HepG2 (cell line): ENCODE measurements around the gene NPW. TPM values are rescaled to one million over a fixed set of nuclear protein-coding genes. Genes with fewer than 3 reads are reported as not detected.

Source experiments
- ATAC-seq: fragments of 200-7000 bp; cut with Tn5 transposase; 3 replicates; pipeline ENCODE4 v1.9.1; 2020; ENCODE audit warnings: mild to moderate bottlenecking, moderate library complexity
- BruUV-seq: library from RNA; stranded (reverse); fragments of 400-500 nt; replicated peaks from 2 replicates; lab custom pipeline; 2021; lab: Mats Ljungman, UMichigan
- CTCF ChIA-PET: fragments of 300-600 bp; formaldehyde crosslinking; extraction: SDS; loops from one replicate; lab custom pipeline; 2021; ENCODE audit warnings: low total read pairs, inconsistent platforms, low intra/inter-chr PET ratio; lab: Yijun Ruan, JAX
- POLR2A ChIA-PET: fragments of 350-600 bp; sonication (Branson Sonifier 250); formaldehyde crosslinking; loops from one replicate; lab custom pipeline; 2020; ENCODE audit warnings: antibody characterized with exemption, inconsistent platforms; lab: Yijun Ruan, JAX
- DNase-seq: peaks from one replicate; pipeline ENCODE4 v3.0.0-alpha.2; 2015; ENCODE audit warnings: low spot score
- FAIRE-seq: peaks from 3 replicates; lab custom pipeline; 2011; peaks lifted over from hg19 to GRCh38; lab: Jason Lieb, UNC
- H2AFZ ChIP-seq: one replicate; pipeline ENCODE4 v1.6.1; 2011; ENCODE audit warnings: low read length, inconsistent platforms
- H3K27ac ChIP-seq: fragments of 300-600 bp; 3 replicates; pipeline ENCODE4 v1.8.0; 2011; ENCODE audit warnings: mixed run types, mild to moderate bottlenecking, mixed read lengths, low read length, inconsistent platforms; ENCODE audit not compliant: insufficient read depth; ENCODE audit errors: extremely low read length
- H3K27me3 ChIP-seq, 2 experiments: fragments of 200-600 bp in 1 of 2; 2 replicates in 1 of 2; 3 replicates in 1 of 2; pipeline versions ENCODE4 v1.6.0 to v1.8.0; 2011; ENCODE audit warnings: low read length in 2 of 2, mild to moderate bottlenecking in 2 of 2, moderate library complexity in 2 of 2, inconsistent platforms in 1 of 2; ENCODE audit not compliant: insufficient read depth in 2 of 2, control insufficient read depth in 1 of 2
- H3K36me3 ChIP-seq, 2 experiments: fragments of 200-600 bp in 1 of 2; replicated peaks in 1 of 2; 2 replicates in 1 of 2; 3 replicates in 1 of 2; pipeline versions ENCODE4 v1.5.1 to v1.8.0; 2011; ENCODE audit warnings: low read length in 2 of 2, inconsistent platforms in 1 of 2; ENCODE audit not compliant: insufficient read depth in 2 of 2, control insufficient read depth in 1 of 2
- H3K4me1 ChIP-seq: 2 replicates; pipeline ENCODE4 v1.5.1; 2012; ENCODE audit warnings: low read length, inconsistent platforms; ENCODE audit not compliant: insufficient read depth
- H3K4me2 ChIP-seq: 2 replicates; pipeline ENCODE4 v1.6.0; 2011; ENCODE audit warnings: low read depth, low read length, inconsistent platforms
- H3K4me3 ChIP-seq, 3 experiments: fragments of 200-600 bp in 1 of 3; sonication (generic), shearing (Covaris generic) in 1 of 3; replicated peaks in 1 of 3; 2 replicates each; pipeline ENCODE4 v1.5.1; 2011 to 2016; ENCODE audit warnings: low read length in 3 of 3, inconsistent platforms in 2 of 3, low read depth in 2 of 3, mild to moderate bottlenecking in 2 of 3, control low read depth in 1 of 3, mixed read lengths in 1 of 3; ENCODE audit not compliant: insufficient read depth in 1 of 3
- H3K79me2 ChIP-seq: one replicate; pipeline ENCODE4 v1.6.1; 2011; ENCODE audit warnings: low read length, inconsistent platforms; ENCODE audit not compliant: insufficient read depth
- H3K9ac ChIP-seq: 2 replicates; pipeline ENCODE4 v1.6.0; 2011; ENCODE audit warnings: mild to moderate bottlenecking, low read depth, low read length, inconsistent platforms; ENCODE audit not compliant: insufficient read depth
- H3K9me3 ChIP-seq: 2 replicates; pipeline ENCODE4 v1.5.1; 2012; ENCODE audit warnings: mild to moderate bottlenecking, low read length
- H4K20me1 ChIP-seq: 2 replicates; pipeline ENCODE4 v1.6.0; 2011; ENCODE audit warnings: inconsistent platforms, mild to moderate bottlenecking, low read length, moderate library complexity; ENCODE audit not compliant: insufficient read depth
- ATF4 ChIP-seq, 2 experiments: fragments of 450-650 bp in 1 of 2; sonication (generic) in 1 of 2; formaldehyde crosslinking; IDR thresholded peaks; 2 replicates each; pipeline versions ENCODE4 v1.5.0 to v1.8.0; 2020 to 2022; ENCODE audit warnings: mild to moderate bottlenecking in 1 of 2, missing genetic modification reagents in 1 of 2
- BHLHE40 ChIP-seq: IDR thresholded peaks from 2 replicates; pipeline ENCODE4 v1.6.1; 2011; ENCODE audit warnings: low read length, improper control_type of control experiment
- CEBPB ChIP-seq: IDR thresholded peaks from 2 replicates; pipeline ENCODE4 v1.6.1; 2011; ENCODE audit warnings: low read depth, low read length, improper control_type of control experiment, borderline replicate concordance
- CREB1 ChIP-seq, 2 experiments: fragments of 450-650 bp in 1 of 2; IDR thresholded peaks; 2 replicates each; pipeline ENCODE4 v1.6.1; 2016 to 2017; ENCODE audit warnings: control low read depth in 1 of 2, mild to moderate bottlenecking in 1 of 2, missing compliant biosample characterization in 1 of 2, missing genetic modification characterization in 1 of 2
- ELF1 ChIP-seq: sonication (generic); formaldehyde crosslinking; IDR thresholded peaks from 2 replicates; pipeline ENCODE4 v1.4.0; 2020; ENCODE audit warnings: missing genetic modification reagents
- JUNB ChIP-seq: sonication (generic); formaldehyde crosslinking; IDR thresholded peaks from 2 replicates; pipeline ENCODE4 v1.8.0; 2022; ENCODE audit warnings: missing genetic modification reagents, mild to moderate bottlenecking, borderline replicate concordance
- KDM1A ChIP-seq: IDR thresholded peaks from 2 replicates; pipeline ENCODE4 v1.6.1; 2016; ENCODE audit warnings: missing compliant biosample characterization
- MAX ChIP-seq: IDR thresholded peaks from 2 replicates; pipeline ENCODE4 v1.6.1; 2012; ENCODE audit warnings: inconsistent platforms
- PAF1 ChIP-seq: IDR thresholded peaks from 2 replicates; pipeline ENCODE4 v1.6.1; 2016; ENCODE audit warnings: missing genetic modification reagents, missing compliant biosample characterization
- PBX2 ChIP-seq: IDR thresholded peaks from 2 replicates; pipeline ENCODE4 v1.6.1; 2016; ENCODE audit warnings: control low read depth
- SOX6 ChIP-seq, 2 experiments: fragments of 450-650 bp in 1 of 2; sonication (generic) in 1 of 2; formaldehyde crosslinking in 1 of 2; IDR thresholded peaks; 2 replicates each; pipeline versions ENCODE4 v1.4.0 to v1.6.1; 2017 to 2020; ENCODE audit warnings: antibody characterized with exemption in 1 of 2, mild to moderate bottlenecking in 1 of 2, missing genetic modification reagents in 1 of 2
- SP2 ChIP-seq: sonication (generic); formaldehyde crosslinking; IDR thresholded peaks from 2 replicates; pipeline ENCODE4 v1.5.1; 2020; ENCODE audit warnings: mild to moderate bottlenecking, missing genetic modification reagents
- TEAD3 ChIP-seq: optimal IDR thresholded peaks from 2 replicates; pipeline ENCODE3; 2016; ENCODE audit warnings: borderline replicate concordance
- U2AF2 ChIP-seq: fragments of 200-400 bp; formaldehyde crosslinking; IDR thresholded peaks from 2 replicates; pipeline ENCODE4 v1.6.1; 2017; ENCODE audit warnings: low read depth, mild to moderate bottlenecking, low read length
- YY1 ChIP-seq: IDR thresholded peaks from 2 replicates; pipeline ENCODE4 v1.6.1; 2011; ENCODE audit warnings: low read length, low read depth, moderate library complexity, mild to moderate bottlenecking; ENCODE audit not compliant: insufficient read depth, insufficient replicate concordance
- ZBTB42 ChIP-seq: sonication (generic); formaldehyde crosslinking; IDR thresholded peaks from 2 replicates; pipeline ENCODE4 v1.5.0; 2020; ENCODE audit warnings: mild to moderate bottlenecking, missing genetic modification reagents
- ZNF296 ChIP-seq: sonication (generic); formaldehyde crosslinking; conservative IDR thresholded peaks from 2 replicates; pipeline ENCODE4 v1.5.0; 2020; ENCODE audit warnings: mild to moderate bottlenecking, missing genetic modification reagents
- ZNF382 ChIP-seq: sonication (generic); formaldehyde crosslinking; IDR thresholded peaks from 2 replicates; pipeline ENCODE4 v1.5.0; 2020; ENCODE audit warnings: missing genetic modification reagents, mild to moderate bottlenecking, borderline replicate concordance
- ZNF432 ChIP-seq: sonication (generic); formaldehyde crosslinking; IDR thresholded peaks from 2 replicates; pipeline ENCODE4 v1.5.0; 2020; ENCODE audit warnings: missing genetic modification reagents, mild to moderate bottlenecking, borderline replicate concordance
- ZNF446 ChIP-seq: sonication (generic); formaldehyde crosslinking; IDR thresholded peaks from 2 replicates; pipeline ENCODE4 v1.5.0; 2020; ENCODE audit warnings: mild to moderate bottlenecking, missing genetic modification reagents
- ZNF496 ChIP-seq: sonication (generic); formaldehyde crosslinking; IDR thresholded peaks from 2 replicates; pipeline ENCODE4 v1.8.1; 2023; ENCODE audit warnings: mild to moderate bottlenecking, moderate library complexity, missing genetic modification reagents; ENCODE audit not compliant: insufficient replicate concordance
- ZNF563 ChIP-seq: sonication (generic); formaldehyde crosslinking; IDR thresholded peaks from 2 replicates; pipeline ENCODE4 v1.8.0; 2022; ENCODE audit warnings: mild to moderate bottlenecking, moderate library complexity, missing genetic modification reagents
- ZNF7 ChIP-seq: IDR thresholded peaks from 2 replicates; pipeline ENCODE4 v1.6.1; 2016; ENCODE audit warnings: missing biosample characterization, missing genetic modification reagents
- ZNF775 ChIP-seq: sonication (generic); formaldehyde crosslinking; IDR thresholded peaks from 2 replicates; pipeline ENCODE4 v1.4.0; 2020; ENCODE audit warnings: missing genetic modification reagents, mild to moderate bottlenecking, moderate library complexity, borderline replicate concordance
- WGBS: methylation state at CpG from one replicate; pipeline ENCODE4 v1.1.6; 2017; ENCODE audit warnings: low lambda C conversion rate; 5-methylcytosine and 5-hydroxymethylcytosine counted together
- in situ Hi-C: cut with HindIII; loops from 2 replicates; pipeline ENCODE4 v1.10.0; 2017; ENCODE audit warnings: low pct_unique_long_range_greater_than_20kb; ENCODE audit not compliant: extremely low pct_ligation_motif_present
- intact Hi-C: fragments of 100-400 bp; cut with micrococcal nuclease; formaldehyde crosslinking; loops from one replicate; pipeline ENCODE4 v1.10.0; 2022; ENCODE audit not compliant: unreplicated experiment
- polyA plus RNA-seq, 8 experiments: library from polyadenylated mRNA; depleted of rRNA in 3 of 8; stranded (reverse) in 7 of 8; unstranded in 1 of 8; fragments of >200 nt; fragmentation: Illumina TruSeq in 4 of 8; extraction: Trizol in 4 of 8; gene quantifications; 2 replicates each; pipeline versions ENCODE4 v1.2.1 to v1.2.3, GENCODE V29; 2011 to 2016; ENCODE audit warnings: low read depth in 4 of 8, missing spikeins in 1 of 8, mixed read lengths in 1 of 8; ENCODE audit not compliant: insufficient read depth in 1 of 8
- total RNA-seq, 5 experiments: library from RNA; depleted of rRNA; stranded (reverse); fragments of >200 nt; fragmentation: Illumina TruSeq; extraction: Trizol; gene quantifications; 2 replicates each; pipeline ENCODE4 v1.2.3, GENCODE V29; 2016; ENCODE audit warnings: low read depth in 1 of 5

NPW gene
- total and polyA plus RNA-seq, 2 of the 13 experiments (the other 11 are each of a cell fraction or from before 2014, with no cell fraction given) = 0.24 to 0.97 TPM

- Histone ChIP-seq H3K27ac (no peak overlapping the region), H3K27me3 (peaks cover 0 to 8% of the 10 kb centered on the region in 2 experiments; a peak in 2 of 5 replicates), H3K9me3 (no peaks in the 10 kb centered on the region), H3K4me1 (peaks cover 37% of the 10 kb centered on the region), H2AFZ (no peak overlapping the region), H3K4me3 (peak overlapping the region in 1 of 3 experiments; percentile 5; a peak in 1 of 6 replicates), H3K36me3 (peaks cover 0 to 4% of the 10 kb centered on the region in 2 experiments; a peak in 2 of 5 replicates), H4K20me1 (no peaks in the 10 kb centered on the region), H3K9ac (no peak overlapping the region), H3K4me2 (peak overlapping the region; percentile 34; the same call in 1 of the 2 replicates), H3K79me2 (no peaks in the 10 kb centered on the region)
- BruUV-seq = no TSS peak
- DNase-seq (peak; percentile 79), FAIRE-seq (peak; percentile 82), ATAC-seq (peak; percentile 68)
- in situ Hi-C loops = no loop called here
- WGBS = 7% methylated on average over 2 of the region's 2 CpGs
- intact Hi-C loops = no loop called here
- ChIA-PET POLR2A (interaction anchor here (0.8 to 2.6 kb wide), 8 partner anchors 9 to 161 kb away, joined by 3 to 16 read pairs (median 7); partner anchors contain the start of genes GFER, RPS2 and TRAF7), CTCF (no interaction called here)
- TF ChIP-seq ZNF382 (no peak), PBX2 (CRISPR knock-in tag) (peak; percentile 61), MAX (0 out of 2 replicates have a peak, but pooled peaks have one; percentile 32), TEAD3 (CRISPR knock-in tag) (peak; percentile 53), ZNF446 (CRISPR knock-in tag) (no peak), ZNF296 (CRISPR knock-in tag) (no peak), PAF1 (no peak), ZBTB42 (CRISPR knock-in tag) (no peak), ZNF775 (CRISPR knock-in tag) (no peak), KDM1A (CRISPR knock-in tag) (no peak), ZNF496 (no peak), BHLHE40 (no peak), ELF1 (CRISPR knock-in tag) (no peak), SOX6 (IDR thresholded peaks at IDR 0.05) (no peak), SOX6 (CRISPR knock-in tag; IDR thresholded peaks at IDR 0.05) (no peak), CEBPB (peak; percentile 93), ZNF432 (CRISPR knock-in tag) (no peak), JUNB (CRISPR knock-in tag) (no peak), ATF4 (CRISPR knock-in tag; IDR thresholded peaks at IDR 0.05) (peak in 1 of 2 experiments; percentile 91; a peak in 2 of 4 replicates), YY1 (peak; percentile 8), ZNF7 (CRISPR knock-in tag) (peak; percentile 88), ZNF563 (CRISPR knock-in tag) (no peak), SP2 (CRISPR knock-in tag) (no peak), CREB1 (IDR thresholded peaks at IDR 0.05) (no peak), CREB1 (CRISPR knock-in tag; IDR thresholded peaks at IDR 0.05) (no peak), U2AF2 (no peak)
Observed at GRCh38 chr16:1993731-1994131, 25.9 kb upstream of the NPW start.
